Loucy (cell line): Measurements from ENCODE around the gene RBKS.

Experiments used
- H2AFZ ChIP-seq: fragments of 200-600 bp; sonication (generic); 2 replicates; pipeline ENCODE4 v1.6.0; 2016; ENCODE audit warnings: antibody characterized with exemption, mild to moderate bottlenecking, low read length, moderate library complexity
- H3F3A ChIP-seq: fragments of 200-600 bp; 2 replicates; pipeline ENCODE4 v1.6.0; 2016; ENCODE audit warnings: antibody characterized with exemption, low read depth, mild to moderate bottlenecking
- H3K27me3 ChIP-seq: fragments of 200-600 bp; sonication (generic); 2 replicates; pipeline ENCODE4 v1.6.1; 2014; ENCODE audit warnings: low read length, mild to moderate bottlenecking; ENCODE audit not compliant: insufficient read depth, poor library complexity, severe bottlenecking
- H3K36me3 ChIP-seq: fragments of 200-600 bp; sonication (generic); 2 replicates; pipeline ENCODE4 v1.6.1; 2016; ENCODE audit warnings: low read length; ENCODE audit not compliant: insufficient read depth
- H3K4me1 ChIP-seq: fragments of 200-600 bp; sonication (generic); 2 replicates; pipeline ENCODE4 v1.5.1; 2014; ENCODE audit warnings: low read length, mild to moderate bottlenecking; ENCODE audit not compliant: insufficient read depth, poor library complexity, severe bottlenecking
- H3K4me2 ChIP-seq: fragments of 200-600 bp; sonication (generic); 2 replicates; pipeline ENCODE4 v1.6.0; 2014; ENCODE audit warnings: antibody characterized with exemption, low read length, low read depth, mild to moderate bottlenecking; ENCODE audit not compliant: poor library complexity, severe bottlenecking
- H3K4me3 ChIP-seq: fragments of 200-600 bp; sonication (generic); 2 replicates; pipeline ENCODE4 v1.5.1; 2014; ENCODE audit warnings: low read length, mild to moderate bottlenecking, mixed read lengths; ENCODE audit not compliant: poor library complexity, severe bottlenecking
- H3K79me2 ChIP-seq: fragments of 200-600 bp; sonication (generic); 2 replicates; pipeline ENCODE4 v1.6.1; 2014; ENCODE audit warnings: low read length; ENCODE audit not compliant: insufficient read depth
- H3K9ac ChIP-seq: fragments of 200-600 bp; sonication (generic); 2 replicates; pipeline ENCODE4 v1.6.0; 2014; ENCODE audit warnings: mild to moderate bottlenecking, low read depth, low read length, moderate library complexity; ENCODE audit not compliant: poor library complexity, severe bottlenecking
- H3K9me2 ChIP-seq: fragments of 200-600 bp; sonication (generic); replicated peaks from 2 replicates; pipeline ENCODE4 v1.6.1; 2016; ENCODE audit warnings: low read depth, low read length, mixed read lengths
- H3K9me3 ChIP-seq: fragments of 200-600 bp; sonication (generic); 2 replicates; pipeline ENCODE4 v1.6.1; 2014; ENCODE audit warnings: mild to moderate bottlenecking, antibody characterized with exemption, low read length, low read depth; ENCODE audit not compliant: insufficient read depth
- H4K20me1 ChIP-seq: fragments of 200-600 bp; sonication (generic); 2 replicates; pipeline ENCODE4 v1.6.0; 2014; ENCODE audit warnings: antibody characterized with exemption, low read length, mild to moderate bottlenecking; ENCODE audit not compliant: insufficient read depth, poor library complexity, severe bottlenecking
- CTCF ChIP-seq: fragments of 200-600 bp; sonication (generic); conservative IDR thresholded peaks from 2 replicates; pipeline ENCODE4 v1.5.1; 2014; ENCODE audit warnings: mild to moderate bottlenecking, antibody characterized with exemption, low read length
- EZH2phosphoT487 ChIP-seq: fragments of 200-600 bp; IDR thresholded peaks from 2 replicates; pipeline ENCODE4 v1.6.1; 2018; ENCODE audit warnings: antibody characterized with exemption, mild to moderate bottlenecking, moderate library complexity, borderline replicate concordance

The RBKS gene

DNA sequence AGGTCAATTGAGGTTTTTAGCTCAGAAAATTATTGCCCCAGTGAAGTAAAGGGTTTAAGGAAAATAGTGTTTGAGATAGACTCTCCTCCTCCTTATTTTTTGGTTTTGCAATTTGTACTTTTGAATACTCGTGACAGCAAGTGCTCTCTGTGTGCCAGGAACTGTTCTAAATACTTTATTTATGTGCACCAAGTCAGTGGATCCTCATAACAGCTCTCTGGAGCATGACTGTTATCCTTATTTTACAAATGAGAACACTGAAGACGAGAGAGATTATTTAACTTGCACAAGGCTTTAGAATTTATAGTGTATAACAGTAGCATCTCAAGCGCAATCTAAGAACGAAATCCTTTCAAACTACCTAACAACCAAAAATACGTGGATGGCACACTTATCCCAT, 25.0 kb upstream of the RBKS start:
- no peak overlapping the region for H2AFZ ChIP-seq
- H3K36me3 ChIP-seq = no peaks in the 10 kb centered on the region
- peaks cover 24% of the 10 kb centered on the region for H3K4me1 ChIP-seq
- 0 out of 2 replicates have a peak, but pooled peaks cover 4% of the 10 kb centered on the region for H3K79me2 ChIP-seq
- H4K20me1 ChIP-seq = no peaks in the 10 kb centered on the region
- TF ChIP-seq CTCF (no peak), EZH2phosphoT487 (no peak)
- no peak overlapping the region for H3K4me3 ChIP-seq
- no peaks in the 10 kb centered on the region for H3K9me3 ChIP-seq
- H3K9me2 ChIP-seq = no peaks in the 10 kb centered on the region
- no peaks in the 10 kb centered on the region for H3K27me3 ChIP-seq
- no peak overlapping the region for H3K9ac ChIP-seq
- H3F3A ChIP-seq = no peaks in the 10 kb centered on the region
- no peak overlapping the region for H3K4me2 ChIP-seq

GRCh38 chr2:27914805-27915175, 24.6 kb upstream of the RBKS start:
- Histone ChIP-seq H3K9me2 (no peaks in the 10 kb centered on the region), H3K9me3 (no peaks in the 10 kb centered on the region), H3F3A (no peaks in the 10 kb centered on the region), H3K4me3 (no peak overlapping the region), H3K9ac (no peak overlapping the region), H3K36me3 (no peaks in the 10 kb centered on the region), H4K20me1 (no peaks in the 10 kb centered on the region), H3K4me2 (no peak overlapping the region), H2AFZ (no peak overlapping the region), H3K79me2 (0 out of 2 replicates have a peak, but pooled peaks cover 4% of the 10 kb centered on the region), H3K4me1 (peaks cover 20% of the 10 kb centered on the region), H3K27me3 (no peaks in the 10 kb centered on the region)
- TF ChIP-seq EZH2phosphoT487 (no peak), CTCF (no peak)

DNA sequence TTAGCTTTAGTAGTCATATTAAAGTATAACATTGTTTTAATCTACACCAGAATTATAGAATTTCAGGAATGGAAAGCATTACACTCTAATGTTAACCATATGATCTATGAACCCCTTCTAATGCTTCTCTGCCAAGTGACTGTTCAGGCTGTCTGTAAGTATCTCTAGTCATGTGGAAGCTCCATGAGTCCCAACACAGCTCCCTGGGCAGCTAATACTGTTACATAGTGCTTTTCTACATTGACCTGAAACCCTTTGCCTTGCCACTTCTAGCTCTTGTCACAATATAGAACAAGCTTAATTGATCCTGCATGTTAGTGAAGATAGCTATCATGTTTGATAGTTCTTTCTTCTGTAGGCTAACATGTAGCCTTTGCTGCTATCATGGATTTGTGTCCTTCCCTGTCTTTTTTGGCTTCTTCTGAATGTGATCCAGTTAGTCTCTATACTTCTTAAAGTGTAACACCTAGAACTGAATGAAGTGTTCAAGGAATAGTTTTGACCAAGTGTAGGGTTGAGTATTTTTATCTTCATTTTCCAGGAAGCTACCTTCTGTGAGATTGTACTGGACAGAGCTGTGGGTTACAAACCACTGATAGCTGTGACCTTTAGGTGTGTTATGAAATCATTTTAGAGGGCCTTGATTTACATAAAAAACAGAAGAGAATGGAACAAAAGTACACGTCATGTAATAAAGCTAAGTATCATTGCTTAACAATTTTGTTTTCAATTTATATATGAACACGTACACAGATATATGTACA, 24.0 kb upstream of the RBKS start:
- Histone ChIP-seq H3K4me3 (no peak overlapping the region), H3K9me2 (no peaks in the 10 kb centered on the region), H3K9me3 (no peaks in the 10 kb centered on the region), H2AFZ (no peak overlapping the region), H3K27me3 (no peaks in the 10 kb centered on the region), H3K36me3 (no peaks in the 10 kb centered on the region), H4K20me1 (no peaks in the 10 kb centered on the region), H3K9ac (no peak overlapping the region), H3F3A (no peaks in the 10 kb centered on the region), H3K4me2 (no peak overlapping the region), H3K4me1 (peaks cover 20% of the 10 kb centered on the region), H3K79me2 (0 out of 2 replicates have a peak, but pooled peaks cover 4% of the 10 kb centered on the region)
- no peak for TF ChIP-seq EZH2phosphoT487
- no peak for TF ChIP-seq CTCF
